ENCODE results near the gene ME3. TPM values are rescaled to one million over a fixed set of nuclear protein-coding genes. Genes with fewer than 3 reads are reported as not detected.

The ME3 gene
- total and polyA plus RNA-seq, 2 donors (not counting 1 experiment from before 2014, with no cell fraction given) = 1.3 TPM; not detected in 1

- H3K4me3 Mint-ChIP-seq = no peak overlapping the region
- ChIA-PET CTCF (no interaction called here), POLR2A (no interaction called here)
- H3K4me1 Mint-ChIP-seq = no peaks in the 10 kb centered on the region
- DNase-seq (no peak), ATAC-seq (ENCODE audit: low read depth) (no peak)
- Histone ChIP-seq H3K9me3 (ENCODE audit: control extremely low read depth in 1 of 3, control insufficient read depth in 2 of 3, insufficient read depth in 1 of 3, low read length in 2 of 3) (no peaks in the 10 kb centered on the region), H3K4me2 (replicated peaks; ENCODE audit: low read depth, low read length, poor library complexity, severe bottlenecking) (no peak overlapping the region), H2AFZ (ENCODE audit: insufficient read depth, low read depth, low read length, poor library complexity, severe bottlenecking) (no peak overlapping the region), H3K4me1 (ENCODE audit: control insufficient read depth in 2 of 2, insufficient read depth in 2 of 2, low read length in 2 of 2) (no peaks in the 10 kb centered on the region), H3K27me3 (replicated peaks in 1 of 4; ENCODE audit: control extremely low read depth in 1 of 4, control insufficient read depth in 3 of 4, insufficient read depth in 4 of 4, low read length in 3 of 4) (peaks cover 0 to 3% (median 0%) of the 10 kb centered on the region in 4 experiments), H3K79me2 (ENCODE audit: control insufficient read depth, insufficient read depth, low read length) (no peaks in the 10 kb centered on the region), H3K36me3 (replicated peaks in 1 of 2; ENCODE audit: control extremely low read depth in 1 of 2, control insufficient read depth in 1 of 2, extremely low read depth in 1 of 2, insufficient read depth in 2 of 2, low read length in 1 of 2) (no peaks in the 10 kb centered on the region), H3K27ac (ENCODE audit: low read length in 2 of 2) (no peak overlapping the region), H3K4me3 (ENCODE audit: control extremely low read depth in 1 of 5, extremely low read depth in 1 of 5, insufficient read depth in 1 of 5, low read depth in 2 of 5, low read length in 4 of 5) (no peak overlapping the region), H3K9ac (ENCODE audit: low read length) (no peak overlapping the region), H4K20me1 (ENCODE audit: control insufficient read depth, insufficient read depth, low read length, poor library complexity, severe bottlenecking) (no peaks in the 10 kb centered on the region)
- WGBS (ENCODE audit: insufficient coverage) = 93% methylated on average over 2 of the region's 2 CpGs
- H3K9me3 Mint-ChIP-seq (ENCODE audit: insufficient read depth) = peaks cover 5% of the 10 kb centered on the region
- H3K27me3 Mint-ChIP-seq = peaks cover 23% of the 10 kb centered on the region
- H3K27ac Mint-ChIP-seq = no peak overlapping the region
- TF ChIP-seq EZH2 (IDR thresholded peaks at IDR 0.05; ENCODE audit: borderline replicate concordance, insufficient read depth, low read depth, low read length, poor library complexity, severe bottlenecking) (no peak), CTCF (IDR thresholded peaks at IDR 0.05) (no peak)
- intact Hi-C loops (cut with micrococcal nuclease) = no loop called here
These were observed 28.1 kb downstream of the ME3 start for GRCh38 chr11:86644291-86644690.

- Mint-ChIP-seq H3K4me3 (no peak overlapping the region), H3K4me1 (no peaks in the 10 kb centered on the region), H3K27ac (no peak overlapping the region), H3K9me3 (ENCODE audit: insufficient read depth) (no peaks in the 10 kb centered on the region), H3K27me3 (peaks cover 27% of the 10 kb centered on the region)
- H3K4me1 ChIP-seq (ENCODE audit: control insufficient read depth in 2 of 2, insufficient read depth in 2 of 2, low read length in 2 of 2) = no peaks in the 10 kb centered on the region
- ChIA-PET POLR2A (no interaction called here), CTCF (no interaction called here)
- ATAC-seq (ENCODE audit: low read depth) (no peak), DNase-seq (no peak)
- TF ChIP-seq EZH2 (IDR thresholded peaks at IDR 0.05; ENCODE audit: borderline replicate concordance, insufficient read depth, low read depth, low read length, poor library complexity, severe bottlenecking) = no peak
- no peak for TF ChIP-seq CTCF (IDR thresholded peaks at IDR 0.05)
- H3K27me3 ChIP-seq (replicated peaks in 1 of 4; ENCODE audit: control extremely low read depth in 1 of 4, control insufficient read depth in 3 of 4, insufficient read depth in 4 of 4, low read length in 3 of 4) = peaks cover 0 to 3% (median 0%) of the 10 kb centered on the region in 4 experiments
- H3K27ac ChIP-seq (ENCODE audit: low read length in 2 of 2) = no peak overlapping the region
- intact Hi-C loops (cut with micrococcal nuclease) = no loop called here
- no peak overlapping the region for H3K4me2 ChIP-seq (replicated peaks; ENCODE audit: low read depth, low read length, poor library complexity, severe bottlenecking)
- WGBS (ENCODE audit: insufficient coverage) = no CpG with 5 or more reads among the region's 1 CpG
- no peak overlapping the region for H3K4me3 ChIP-seq (ENCODE audit: control extremely low read depth in 1 of 5, extremely low read depth in 1 of 5, insufficient read depth in 1 of 5, low read depth in 2 of 5, low read length in 4 of 5)
- H3K36me3 ChIP-seq (replicated peaks in 1 of 2; ENCODE audit: control extremely low read depth in 1 of 2, control insufficient read depth in 1 of 2, extremely low read depth in 1 of 2, insufficient read depth in 2 of 2, low read length in 1 of 2) = no peaks in the 10 kb centered on the region
- H3K9ac ChIP-seq (ENCODE audit: low read length) = no peak overlapping the region
- no peaks in the 10 kb centered on the region for H4K20me1 ChIP-seq (ENCODE audit: control insufficient read depth, insufficient read depth, low read length, poor library complexity, severe bottlenecking)
- H2AFZ ChIP-seq (ENCODE audit: insufficient read depth, low read depth, low read length, poor library complexity, severe bottlenecking) = no peak overlapping the region
- H3K79me2 ChIP-seq (ENCODE audit: control insufficient read depth, insufficient read depth, low read length) = no peaks in the 10 kb centered on the region
- no peaks in the 10 kb centered on the region for H3K9me3 ChIP-seq (ENCODE audit: control extremely low read depth in 1 of 3, control insufficient read depth in 2 of 3, insufficient read depth in 1 of 3, low read length in 2 of 3)
These were observed 30.7 kb downstream of the ME3 start for GRCh38 chr11:86641537-86642261.
